NB4 (cell line): ENCODE results near the gene DUSP22.

Experiments used
- CTCF ChIP-seq: IDR thresholded peaks from one replicate; pipeline ENCODE4 v1.5.1; 2012; ENCODE audit warnings: low read depth, low read length
- MAX ChIP-seq: IDR thresholded peaks from 2 replicates; pipeline ENCODE4 v1.6.1; 2011; ENCODE audit warnings: low read depth, low read length
- POLR2A ChIP-seq: IDR thresholded peaks from 2 replicates; pipeline ENCODE4 v1.6.1; 2011; ENCODE audit warnings: mild to moderate bottlenecking; ENCODE audit not compliant: insufficient read length; ENCODE audit errors: extremely low read depth

- TF ChIP-seq CTCF (no peak), MAX (no peak), POLR2A (no peak)
Observed at GRCh38 chr6:277746-278145, 14.5 kb upstream of the DUSP22 start.
